ENCODE data around the gene CAP2. TPM values are rescaled to one million over a fixed set of nuclear protein-coding genes. Genes with fewer than 3 reads are reported as not detected.
"Not testable (repeated sequence)": the region's sequence is repeated elsewhere in the genome, so short reads cannot be mapped to it uniquely, and the experiment has no call there.

CAP2 gene
- polyA plus RNA-seq, 4 donors, result 11.7 to 15.8 (median 13.4) TPM

DNA sequence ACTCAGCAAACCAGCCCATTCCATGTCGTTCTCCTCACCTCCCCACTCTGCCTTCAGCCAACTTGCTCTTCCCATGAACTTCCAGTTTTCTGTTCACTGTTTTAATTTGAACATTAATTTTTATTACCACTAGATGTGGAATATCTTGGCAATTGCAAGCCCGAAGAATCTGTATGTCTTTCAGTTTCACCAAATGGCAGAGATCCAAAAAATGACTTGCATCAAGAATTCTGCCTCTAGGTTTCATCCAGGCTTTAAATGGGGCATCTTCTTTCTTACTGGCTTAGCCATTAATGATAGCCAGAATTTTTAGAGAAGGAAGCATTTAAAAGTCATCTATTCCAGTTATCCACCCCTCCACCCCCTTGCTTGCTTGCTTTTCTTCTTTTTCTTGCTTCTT is 39.0 kb downstream of the CAP2 start:
- no peak for DNase-seq (ENCODE audit: low read depth in 4 of 4, low spot score in 2 of 4)

DNA sequence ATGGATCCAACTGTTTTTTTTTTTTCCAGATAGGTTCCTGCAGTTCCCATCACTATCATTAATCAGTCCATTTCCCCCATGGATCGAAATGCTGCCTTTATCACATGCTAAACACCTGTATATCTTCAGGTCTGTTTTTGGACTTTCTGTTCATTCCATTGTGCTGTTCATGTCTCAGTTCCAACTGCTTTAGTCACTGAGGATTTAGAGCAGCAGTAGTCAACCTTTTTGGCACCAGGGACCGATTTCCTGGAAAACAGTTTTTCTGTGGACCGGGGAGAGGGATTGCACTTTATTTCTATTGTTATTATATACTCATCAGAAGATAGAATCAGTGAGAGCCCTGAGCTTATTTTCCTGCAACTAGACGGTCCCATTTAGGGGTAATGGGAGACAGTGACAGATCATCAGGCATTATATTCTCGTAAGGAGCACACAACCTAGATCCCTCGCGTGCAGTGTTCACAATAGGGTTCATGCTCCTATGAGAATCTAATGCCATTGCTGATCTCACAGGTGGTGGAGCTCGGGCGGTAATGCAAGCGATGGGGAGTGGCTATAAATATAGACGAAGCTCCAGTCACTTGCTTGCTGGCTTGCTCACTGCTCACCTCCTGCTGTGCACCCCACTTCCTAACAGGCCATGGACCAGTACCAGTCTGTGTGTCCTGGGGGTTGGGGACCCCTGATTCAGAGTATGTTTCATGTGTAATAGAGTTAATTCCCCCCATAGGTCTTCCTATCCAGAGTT is 46.0 kb downstream of the CAP2 start:
- no peak for DNase-seq (ENCODE audit: low read depth in 4 of 4, low spot score in 2 of 4)

- not testable (repeated sequence) for DNase-seq (ENCODE audit: low read depth in 4 of 4, low spot score in 2 of 4)
Observed at GRCh38 chr6:17440811-17441210, 47.4 kb downstream of the CAP2 start.

DNA sequence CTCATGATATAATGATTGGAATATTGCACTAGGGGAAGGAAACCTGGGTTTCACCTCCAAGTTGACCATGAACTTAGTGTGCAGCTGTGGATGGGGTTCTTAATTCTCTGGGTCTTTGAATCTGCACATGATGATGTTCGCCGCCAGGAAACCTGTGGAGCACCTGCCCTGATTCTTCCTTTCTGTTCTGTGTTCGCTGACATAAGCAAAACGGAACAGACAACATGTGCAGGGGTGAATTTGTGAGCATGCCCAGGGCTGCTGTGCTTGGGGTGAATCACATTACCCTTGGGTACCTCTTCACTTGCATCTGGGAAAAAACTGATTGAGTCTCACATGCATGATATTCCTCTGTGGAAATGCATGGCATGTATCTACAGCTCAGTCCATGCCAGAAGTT is 48.8 kb downstream of the CAP2 start:
- DNase-seq (ENCODE audit: low read depth in 4 of 4, low spot score in 2 of 4), result no peak

DNA sequence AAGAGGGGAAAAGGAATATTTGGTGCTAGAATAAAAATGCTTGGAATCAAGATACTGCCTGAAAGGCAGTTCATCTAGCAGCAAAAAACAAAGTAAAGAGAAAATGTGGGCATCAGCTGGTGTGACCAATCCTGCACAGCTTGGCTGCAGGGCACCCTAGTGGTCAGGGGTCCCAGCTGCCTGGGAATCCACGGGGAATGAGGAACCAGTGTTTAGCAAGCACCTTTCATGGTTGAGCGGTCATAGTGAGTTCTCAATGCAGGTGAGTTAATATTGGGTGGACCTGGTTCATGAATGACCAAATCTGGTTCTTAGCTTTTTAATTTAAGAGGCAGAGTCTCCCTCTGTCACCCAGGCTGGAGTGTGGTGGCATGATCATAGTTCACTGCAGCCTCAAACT is 53.3 kb downstream of the CAP2 start:
- DNase-seq (ENCODE audit: low read depth in 4 of 4, low spot score in 2 of 4), result no peak

DNA sequence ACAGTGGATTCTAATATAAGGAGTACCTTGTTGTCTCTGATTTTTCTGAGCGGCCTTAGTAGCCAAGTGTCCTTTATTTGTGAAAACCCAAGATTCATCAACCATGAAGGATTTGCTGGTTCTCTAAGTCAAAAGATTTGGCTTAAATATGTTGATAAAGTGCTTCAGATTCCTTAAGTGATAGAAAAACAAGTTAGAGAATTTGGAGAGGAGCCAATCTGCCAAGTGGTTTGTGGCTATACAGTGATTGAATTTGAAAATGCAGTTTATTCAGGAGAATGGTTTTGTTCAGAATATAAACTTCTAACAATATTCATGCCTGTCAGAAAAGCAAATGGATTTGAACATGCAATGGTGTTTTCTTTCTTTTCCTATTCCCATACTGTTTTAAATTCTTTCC is 54.8 kb downstream of the CAP2 start:
- DNase-seq (ENCODE audit: low read depth in 4 of 4, low spot score in 2 of 4), result no peak

- DNase-seq (ENCODE audit: low read depth in 4 of 4, low spot score in 2 of 4), result no peak
Observed at GRCh38 chr6:17450397-17450796, 57.0 kb downstream of the CAP2 start.

DNA sequence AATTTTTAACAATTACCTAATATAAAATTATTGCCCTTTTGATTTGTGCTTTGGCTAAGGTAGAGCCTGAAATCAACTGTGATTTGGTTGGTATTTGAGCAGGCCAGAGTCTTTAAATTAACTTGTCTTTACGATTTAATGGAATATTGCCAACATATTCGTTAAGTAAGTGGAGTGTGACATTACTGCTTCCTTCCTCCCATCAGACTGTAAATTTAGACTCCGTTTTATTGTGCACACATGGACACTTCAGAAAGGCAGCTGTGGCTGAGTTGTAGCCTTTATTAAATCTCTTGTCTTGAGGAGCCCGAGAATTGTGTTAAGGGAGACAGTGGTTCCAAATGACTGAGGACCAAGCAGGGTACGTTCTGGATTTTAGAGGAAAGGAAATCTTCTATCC is 57.4 kb downstream of the CAP2 start:
- peak in 2 of 4 donors; percentile 65 to 72 for DNase-seq (ENCODE audit: low read depth in 4 of 4, low spot score in 2 of 4)

GRCh38 chr6:17452096-17452495 is 58.7 kb downstream of the CAP2 start:
- DNase-seq (ENCODE audit: low read depth in 4 of 4, low spot score in 2 of 4), result no peak

GRCh38 chr6:17454316-17455005 is 61.1 kb downstream of the CAP2 start:
- DNase-seq (ENCODE audit: low read depth in 4 of 4, low spot score in 2 of 4), result no peak

GRCh38 chr6:17455919-17456318 is 62.5 kb downstream of the CAP2 start:
- no peak for DNase-seq (ENCODE audit: low read depth in 4 of 4, low spot score in 2 of 4)

GRCh38 chr6:17456711-17457110 is 63.3 kb downstream of the CAP2 start:
- DNase-seq (ENCODE audit: low read depth in 4 of 4, low spot score in 2 of 4), result no peak

DNA sequence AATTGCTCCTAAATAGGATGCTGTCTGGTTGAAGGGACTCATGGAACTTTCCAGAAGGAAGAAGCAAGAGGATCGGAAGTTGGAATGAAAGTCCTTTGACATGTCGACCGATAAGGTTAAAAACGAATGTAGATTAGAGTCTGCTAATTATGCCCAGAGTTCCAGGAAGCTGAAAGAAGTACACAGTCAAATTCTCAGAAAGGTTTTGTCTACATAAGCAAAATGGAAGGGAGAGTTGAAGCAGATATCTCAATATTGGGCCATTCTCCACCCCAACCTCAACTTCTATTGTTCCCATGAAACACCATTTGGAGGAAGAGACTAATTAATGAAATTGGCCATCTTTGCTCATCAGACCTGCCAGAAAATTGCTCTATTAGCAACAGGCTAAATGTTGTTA is 64.0 kb downstream of the CAP2 start:
- no peak for DNase-seq (ENCODE audit: low read depth in 4 of 4, low spot score in 2 of 4)

DNA sequence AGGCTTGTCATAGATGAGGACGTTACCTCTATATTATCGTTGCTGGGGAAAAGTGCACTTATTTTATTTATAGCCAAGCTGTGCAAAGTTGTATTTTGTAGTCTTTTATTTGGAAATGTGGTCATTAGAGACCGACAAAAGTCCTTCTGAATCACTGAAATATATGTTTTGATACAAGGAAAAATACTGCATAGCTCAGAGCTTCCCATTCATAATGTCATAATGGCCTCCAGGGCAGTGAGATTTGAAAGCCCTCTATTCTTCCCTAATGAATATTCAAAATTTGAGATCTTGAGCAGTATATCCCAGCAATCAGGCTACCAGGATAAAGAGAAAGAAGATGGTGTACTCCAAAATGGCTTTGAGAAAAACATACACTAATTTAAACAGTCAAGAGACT is 64.6 kb downstream of the CAP2 start:
- DNase-seq (ENCODE audit: low read depth in 4 of 4, low spot score in 2 of 4), result no peak

- no peak for DNase-seq (ENCODE audit: low read depth in 4 of 4, low spot score in 2 of 4)
Observed at GRCh38 chr6:17458966-17459365, 65.6 kb downstream of the CAP2 start.

DNA sequence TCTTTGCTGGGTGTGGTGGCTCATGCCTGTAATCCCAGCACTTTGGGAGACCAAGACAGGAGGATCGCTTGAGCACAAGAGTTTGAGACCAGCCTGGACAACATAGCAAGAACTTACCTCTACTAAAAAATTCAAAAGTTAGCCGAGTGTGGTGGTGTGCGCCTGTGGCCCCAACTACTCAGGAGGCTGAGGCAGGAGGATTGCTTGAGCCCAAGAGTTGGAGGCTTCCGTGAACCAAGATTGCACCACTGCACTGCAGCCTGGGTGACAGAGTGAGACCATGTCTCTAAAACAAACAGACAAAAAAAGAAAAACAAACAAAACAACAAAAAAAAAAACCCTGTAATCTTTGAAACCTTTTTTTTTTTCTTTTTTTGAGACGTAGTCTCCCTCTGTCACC is 67.5 kb downstream of the CAP2 start:
- no peak for DNase-seq (ENCODE audit: low read depth in 4 of 4, low spot score in 2 of 4)

GRCh38 chr6:17466147-17466546 is 72.8 kb downstream of the CAP2 start:
- DNase-seq (ENCODE audit: low read depth in 4 of 4, low spot score in 2 of 4), result no peak

DNA sequence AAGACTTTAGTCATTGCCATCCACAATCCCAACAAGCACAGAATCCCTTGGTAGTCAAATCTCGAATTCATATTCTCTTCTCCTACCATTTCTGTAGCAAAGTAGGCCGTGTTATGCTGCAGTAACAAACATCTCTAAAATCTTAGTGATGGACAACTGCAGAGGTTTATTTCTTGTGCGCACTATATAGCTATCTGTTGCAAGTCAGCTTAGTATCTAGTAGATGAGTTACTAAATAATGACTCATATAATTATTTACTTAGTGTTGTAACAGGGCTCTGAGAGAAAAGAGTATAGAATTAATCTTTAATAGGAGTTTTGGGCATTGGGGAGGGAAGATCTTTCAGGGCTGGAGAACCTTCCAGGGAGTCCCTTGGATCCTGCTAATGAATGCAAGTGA is 73.3 kb downstream of the CAP2 start:
- no peak for DNase-seq (ENCODE audit: low read depth in 4 of 4, low spot score in 2 of 4)

DNA sequence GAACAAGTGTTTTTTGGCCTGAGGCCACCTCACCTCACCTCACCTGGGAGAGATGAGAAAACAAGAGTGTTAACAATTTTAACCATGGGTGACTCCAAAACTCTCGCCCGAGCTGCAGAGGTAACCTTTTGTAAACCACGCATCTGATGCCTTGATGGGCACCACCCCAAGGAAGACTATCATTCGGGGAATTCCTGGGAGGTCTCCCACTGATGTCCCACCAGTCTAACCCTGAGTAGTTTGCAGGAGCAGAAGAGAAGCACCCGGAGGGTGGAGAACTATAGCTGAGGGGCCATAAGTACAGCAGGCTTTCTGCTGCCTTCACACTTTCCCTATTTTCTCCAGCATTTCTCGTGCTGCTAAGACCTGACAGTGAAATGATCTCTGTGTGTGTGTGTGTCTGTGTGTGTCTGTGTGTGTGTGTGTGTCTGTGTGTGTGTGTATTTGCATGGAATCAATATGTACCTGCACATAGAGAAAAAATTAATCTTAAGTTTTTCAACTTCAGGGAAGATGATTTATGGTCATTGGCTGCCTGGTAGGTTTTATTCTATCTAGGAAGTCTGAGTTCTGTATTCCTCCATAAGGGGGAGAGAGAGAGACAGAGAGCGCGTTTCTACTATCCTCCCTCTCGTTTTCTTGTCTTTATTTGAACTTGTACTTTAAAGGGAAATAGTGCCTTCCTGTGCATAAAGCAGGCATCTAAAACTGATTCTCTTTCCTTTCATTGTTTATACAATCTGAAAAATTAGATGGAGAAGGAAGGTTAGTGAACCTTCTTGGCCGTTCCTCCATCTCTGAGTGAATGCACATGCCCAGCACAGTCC is 75.8 kb downstream of the CAP2 start:
- no peak for DNase-seq (ENCODE audit: low read depth in 4 of 4, low spot score in 2 of 4)

- no peak for DNase-seq (ENCODE audit: low read depth in 4 of 4, low spot score in 2 of 4)
Observed at GRCh38 chr6:17470202-17470937, 77.0 kb downstream of the CAP2 start.

GRCh38 chr6:17470938-17471327 is 77.5 kb downstream of the CAP2 start:
- no peak for DNase-seq (ENCODE audit: low read depth in 4 of 4, low spot score in 2 of 4)

All from left renal cortex interstitium (tissue), 4 donors.